H1 (cell line): ENCODE results near the gene THAP7. TPM values are rescaled to one million over a fixed set of nuclear protein-coding genes. Genes with fewer than 3 reads are reported as not detected.

Experiments used
- CBX8 ChIP-seq: fragments of 300-800, 300-1000 bp; sonication (generic); IDR thresholded peaks from 2 replicates; pipeline ENCODE4 v1.7.1; 2016; ENCODE audit warnings: low read depth, low read length, borderline replicate concordance
- JUND ChIP-seq: IDR thresholded peaks from 2 replicates; pipeline ENCODE4 v1.6.1; 2011; ENCODE audit warnings: mild to moderate bottlenecking, improper control_type of control experiment, low read length
- MAFK ChIP-seq: IDR thresholded peaks from 2 replicates; pipeline ENCODE4 v1.6.1; 2012; ENCODE audit warnings: low read depth, mild to moderate bottlenecking, improper control_type of control experiment, low read length
- MAX ChIP-seq: IDR thresholded peaks from 2 replicates; pipeline ENCODE4 v1.6.1; 2012; ENCODE audit warnings: inconsistent platforms
- SP2 ChIP-seq: IDR thresholded peaks from 2 replicates; pipeline ENCODE4 v1.6.1; 2012; ENCODE audit warnings: mild to moderate bottlenecking, low read length, inconsistent platforms
- SP4 ChIP-seq: IDR thresholded peaks from 2 replicates; pipeline ENCODE4 v1.6.1; 2012; ENCODE audit warnings: low read length, inconsistent platforms
- TAF7 ChIP-seq: optimal IDR thresholded peaks from 2 replicates; pipeline ENCODE3; 2011; ENCODE audit warnings: low read depth, mild to moderate bottlenecking, inconsistent platforms, low read length, moderate library complexity, borderline replicate concordance
- TBP ChIP-seq: IDR thresholded peaks from 2 replicates; pipeline ENCODE4 v1.6.1; 2011; ENCODE audit warnings: low read depth, low read length, improper control_type of control experiment
- polyA plus RNA-seq, 7 experiments: library from polyadenylated mRNA; depleted of rRNA in 3 of 7; stranded (reverse) in 5 of 7; unstranded in 2 of 7; fragments of >200 nt in 5 of 7; fragments of 200-250 nt in 2 of 7; gene quantifications; 1 replicate in 5 of 7; 2 replicates in 1 of 7; 4 replicates in 1 of 7; pipeline versions ENCODE4 v1.2.1 to v1.2.3, GENCODE V29; 2011 to 2013; ENCODE audit warnings: missing spikeins in 2 of 7, mixed read lengths in 2 of 7
- total RNA-seq: library from RNA; stranded (reverse); fragmentation: NEBNext Ultra II Directional; extraction: Animal tissue kit (Norgen Biotek cat#: 25700); gene quantifications from 2 replicates; pipeline ENCODE4 v1.2.1, GENCODE V29; 2021

THAP7 gene
- total and polyA plus RNA-seq, 2 of the 8 experiments (the other 6 are each of a cell fraction or from before 2014, with no cell fraction given) = 16.9 to 32.5 TPM

GRCh38 chr22:21047035-21047661 is 45.2 kb upstream of the THAP7 start (continued):
- TF ChIP-seq CBX8 = no peak
- no peak for TF ChIP-seq MAFK
- TF ChIP-seq MAX = no peak
- TF ChIP-seq TAF7 = no peak
- no peak for TF ChIP-seq JUND
- no peak for TF ChIP-seq SP2
- no peak for TF ChIP-seq TBP
- no peak for TF ChIP-seq SP4
